Type B pancreatic cell (in vitro differentiated cells): ENCODE data around the gene FGF14. TPM values are rescaled to one million over a fixed set of nuclear protein-coding genes. Genes with fewer than 3 reads are reported as not detected.

Experiments
- DNase-seq: peaks from one replicate; pipeline ENCODE4 v3.0.0; 2021; ENCODE audit warnings: mixed read lengths; ENCODE audit not compliant: unreplicated experiment; ENCODE audit errors: extremely low spot score
- H3K27ac Mint-ChIP-seq: 2 replicates; pipeline ENCODE4 v1.8.0; 2021; ENCODE audit warnings: mild to moderate bottlenecking, mixed read lengths
- H3K27me3 Mint-ChIP-seq: 2 replicates; pipeline ENCODE4 v1.8.0; 2021; ENCODE audit warnings: mixed read lengths
- H3K36me3 Mint-ChIP-seq: 2 replicates; pipeline ENCODE4 v1.8.0; 2021; ENCODE audit warnings: mixed read lengths
- H3K4me1 Mint-ChIP-seq: one replicate; pipeline ENCODE4 v1.8.0; 2021; ENCODE audit warnings: mixed read lengths; ENCODE audit not compliant: unreplicated experiment
- H3K4me3 Mint-ChIP-seq: 2 replicates; pipeline ENCODE4 v1.8.0; 2021; ENCODE audit warnings: mild to moderate bottlenecking, mixed read lengths
- H3K9me3 Mint-ChIP-seq: 2 replicates; pipeline ENCODE4 v1.8.0; 2021; ENCODE audit warnings: mixed read lengths
- total RNA-seq: library from RNA; stranded (reverse); gene quantifications from 2 replicates; pipeline ENCODE4 v1.2.1, GENCODE V29; 2021; ENCODE audit warnings: low replicate concordance
- TF ChIP-seq, protein P1 (sequence below): fragments of 200-600 bp; sonication (generic); conservative IDR thresholded peaks from 2 replicates; pipeline ENCODE4 v1.5.0; 2021; ENCODE audit warnings: antibody characterized with exemption, mild to moderate bottlenecking

FGF14 gene
- total RNA-seq, 1 donor from 2014 or later: 4.2 TPM

DNA sequence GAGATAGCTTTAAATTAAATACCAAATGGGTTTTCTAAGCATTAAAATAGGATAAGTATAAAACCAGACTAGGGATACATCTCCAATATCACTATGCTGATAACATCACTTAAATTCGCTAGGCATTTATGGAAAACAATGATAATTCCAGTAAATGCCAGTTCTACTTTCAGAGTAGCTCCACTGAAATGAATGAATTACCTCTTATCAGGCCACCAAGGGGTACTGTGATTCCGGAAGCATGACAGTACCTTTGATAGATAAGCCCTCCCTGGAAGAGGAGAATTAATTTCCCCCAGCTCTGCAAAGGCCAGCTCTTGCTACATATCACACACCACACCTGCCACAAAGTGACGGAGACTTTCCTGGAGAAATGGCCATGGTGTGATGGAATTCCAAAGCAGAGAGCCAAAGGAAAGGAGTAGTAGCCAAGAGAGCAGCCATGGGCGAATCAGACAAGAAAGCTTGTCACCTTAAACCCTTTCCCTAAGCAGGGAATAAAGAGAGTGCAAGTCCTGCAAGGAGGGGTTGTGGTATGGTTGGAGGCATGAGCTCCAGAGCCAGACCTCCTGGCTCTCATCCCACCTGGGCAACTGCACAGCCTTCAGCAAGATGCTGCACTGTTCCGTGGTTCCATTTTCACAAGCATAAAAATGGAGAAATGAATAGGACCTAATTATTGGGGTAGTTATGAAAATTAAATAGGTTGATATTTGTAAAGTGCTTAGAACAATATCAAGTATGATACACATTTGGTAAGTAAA lies 423.1 kb downstream of the FGF14 start:
- Mint-ChIP-seq H3K4me3 (no peak overlapping the region), H3K36me3 (no peaks in the 10 kb centered on the region), H3K4me1 (no peaks in the 10 kb centered on the region), H3K27ac (no peak overlapping the region), H3K27me3 (peaks cover 3% of the 10 kb centered on the region), H3K9me3 (no peaks in the 10 kb centered on the region)
- TF ChIP-seq, protein P1, sequence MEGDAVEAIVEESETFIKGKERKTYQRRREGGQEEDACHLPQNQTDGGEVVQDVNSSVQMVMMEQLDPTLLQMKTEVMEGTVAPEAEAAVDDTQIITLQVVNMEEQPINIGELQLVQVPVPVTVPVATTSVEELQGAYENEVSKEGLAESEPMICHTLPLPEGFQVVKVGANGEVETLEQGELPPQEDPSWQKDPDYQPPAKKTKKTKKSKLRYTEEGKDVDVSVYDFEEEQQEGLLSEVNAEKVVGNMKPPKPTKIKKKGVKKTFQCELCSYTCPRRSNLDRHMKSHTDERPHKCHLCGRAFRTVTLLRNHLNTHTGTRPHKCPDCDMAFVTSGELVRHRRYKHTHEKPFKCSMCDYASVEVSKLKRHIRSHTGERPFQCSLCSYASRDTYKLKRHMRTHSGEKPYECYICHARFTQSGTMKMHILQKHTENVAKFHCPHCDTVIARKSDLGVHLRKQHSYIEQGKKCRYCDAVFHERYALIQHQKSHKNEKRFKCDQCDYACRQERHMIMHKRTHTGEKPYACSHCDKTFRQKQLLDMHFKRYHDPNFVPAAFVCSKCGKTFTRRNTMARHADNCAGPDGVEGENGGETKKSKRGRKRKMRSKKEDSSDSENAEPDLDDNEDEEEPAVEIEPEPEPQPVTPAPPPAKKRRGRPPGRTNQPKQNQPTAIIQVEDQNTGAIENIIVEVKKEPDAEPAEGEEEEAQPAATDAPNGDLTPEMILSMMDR: no peak
- no peak for DNase-seq

DNA sequence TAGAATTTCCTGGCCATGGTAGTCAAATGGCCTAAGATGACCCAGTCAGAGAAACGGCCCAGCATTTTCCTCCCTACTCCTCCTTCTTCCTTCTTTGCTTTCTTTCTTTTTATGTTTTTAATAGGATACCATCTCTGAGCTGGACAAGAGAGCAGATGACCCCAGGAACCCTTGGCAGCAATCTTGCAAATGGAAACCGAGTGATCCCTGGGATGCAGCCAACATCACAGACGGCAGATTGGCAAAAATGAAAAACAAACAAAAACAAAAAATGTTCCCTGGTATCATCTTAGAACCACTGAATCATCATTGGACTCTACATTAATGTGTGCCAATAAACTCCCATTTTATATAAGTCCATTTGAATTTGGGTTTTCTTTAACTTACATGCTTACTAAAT lies 424.4 kb downstream of the FGF14 start:
- TF ChIP-seq, protein P1: no peak
- H3K36me3 Mint-ChIP-seq: no peaks in the 10 kb centered on the region
- H3K27me3 Mint-ChIP-seq: peaks cover 3% of the 10 kb centered on the region
- H3K4me1 Mint-ChIP-seq: no peaks in the 10 kb centered on the region
- no peaks in the 10 kb centered on the region for H3K9me3 Mint-ChIP-seq
- H3K27ac Mint-ChIP-seq: no peak overlapping the region
- no peak overlapping the region for H3K4me3 Mint-ChIP-seq
- DNase-seq: no peak

DNA sequence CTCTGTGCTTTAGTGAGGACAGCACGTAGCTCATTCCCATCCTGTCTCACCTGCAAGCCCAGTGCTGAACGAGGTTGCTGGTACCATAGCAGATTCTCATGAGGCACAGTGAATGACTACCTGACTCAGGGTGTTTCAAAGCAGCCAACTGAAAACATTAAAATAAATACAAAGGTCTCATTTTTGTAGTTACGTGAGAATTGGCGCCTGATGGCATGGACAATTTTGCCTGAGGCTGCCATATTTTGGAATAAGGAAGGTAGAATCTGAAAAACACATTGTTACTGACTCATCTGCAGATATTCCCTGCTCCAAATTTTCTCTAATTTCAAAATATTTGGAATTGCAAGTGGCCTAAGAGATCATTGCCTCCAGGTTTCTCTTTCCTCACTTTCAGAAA lies 429.7 kb downstream of the FGF14 start:
- H3K27ac Mint-ChIP-seq: no peak overlapping the region
- TF ChIP-seq, protein P1: no peak
- no peaks in the 10 kb centered on the region for H3K36me3 Mint-ChIP-seq
- H3K4me1 Mint-ChIP-seq: no peaks in the 10 kb centered on the region
- H3K27me3 Mint-ChIP-seq: no peaks in the 10 kb centered on the region
- no peak overlapping the region for H3K4me3 Mint-ChIP-seq
- H3K9me3 Mint-ChIP-seq: no peaks in the 10 kb centered on the region
- no peak for DNase-seq

DNA sequence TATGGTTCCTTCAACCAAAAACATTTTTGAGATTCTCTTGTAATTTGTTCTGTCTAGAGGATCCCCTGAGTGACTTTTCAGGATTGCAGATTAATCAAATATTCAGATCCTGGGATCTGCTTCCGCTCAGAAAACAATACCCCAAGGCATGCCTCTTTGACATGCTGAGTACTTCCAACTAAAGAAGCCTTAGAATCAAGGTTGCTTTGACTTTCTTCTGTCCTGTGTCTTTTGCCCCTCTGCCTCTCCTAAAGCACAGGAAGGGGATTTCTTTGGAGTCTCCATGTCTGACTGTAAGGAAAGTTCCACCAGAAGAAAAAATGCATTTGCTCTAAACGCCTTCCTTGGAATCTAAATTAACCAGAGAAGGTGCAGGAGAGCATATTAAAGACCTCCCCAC lies 431.5 kb downstream of the FGF14 start:
- Mint-ChIP-seq H3K27ac (no peak overlapping the region), H3K4me3 (no peak overlapping the region), H3K4me1 (no peaks in the 10 kb centered on the region), H3K36me3 (no peaks in the 10 kb centered on the region), H3K27me3 (no peaks in the 10 kb centered on the region), H3K9me3 (no peaks in the 10 kb centered on the region)
- DNase-seq: no peak
- TF ChIP-seq, protein P1: no peak

DNA sequence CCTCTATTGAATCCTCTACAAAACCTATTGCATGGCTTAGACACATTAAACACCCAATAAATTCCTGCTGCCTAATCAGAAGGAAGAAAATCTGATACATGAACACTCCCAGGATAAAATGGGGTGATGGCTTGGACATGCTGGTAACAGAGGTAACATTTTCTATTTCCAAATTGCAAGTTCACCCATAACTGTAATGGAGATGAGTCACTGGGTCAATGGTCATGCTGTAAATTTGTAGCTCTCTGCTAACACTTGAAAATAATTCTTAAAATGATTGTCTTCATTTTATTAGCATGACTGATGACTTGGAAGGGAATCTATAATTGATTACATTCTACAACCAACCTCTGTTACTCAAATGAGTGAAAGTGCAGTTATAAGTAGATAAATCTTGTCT lies 434.1 kb downstream of the FGF14 start:
- Mint-ChIP-seq H3K4me1 (no peaks in the 10 kb centered on the region), H3K27ac (no peak overlapping the region), H3K36me3 (no peaks in the 10 kb centered on the region), H3K27me3 (peaks cover 4% of the 10 kb centered on the region), H3K9me3 (no peaks in the 10 kb centered on the region), H3K4me3 (no peak overlapping the region)
- no peak for DNase-seq
- TF ChIP-seq, protein P1: no peak
